Skeletal muscle tissue (tissue), 4 donors: ENCODE data around the gene WWC2. TPM values are rescaled to one million over a fixed set of nuclear protein-coding genes. Genes with fewer than 3 reads are reported as not detected.
"Not testable (repeated sequence)": the region's sequence is repeated elsewhere in the genome, so short reads cannot be mapped to it uniquely, and the experiment has no call there.

Experiments used
- H3K27ac ChIP-seq: one replicate; pipeline ENCODE4 v1.7.0; 2013; ENCODE audit warnings: mild to moderate bottlenecking, low read depth, low read length, inconsistent platforms
- H3K27me3 ChIP-seq, 3 donors: one replicate each; pipeline ENCODE4 v1.7.0; 2013; ENCODE audit warnings: low read length in 3 of 3; ENCODE audit not compliant: control insufficient read depth in 3 of 3, insufficient read depth in 3 of 3
- H3K36me3 ChIP-seq, 3 donors: one replicate each; pipeline ENCODE4 v1.7.0; 2013; ENCODE audit warnings: low read length in 3 of 3; ENCODE audit not compliant: control insufficient read depth in 3 of 3, insufficient read depth in 3 of 3
- H3K4me1 ChIP-seq, 3 donors: one replicate each; pipeline ENCODE4 v1.7.0; 2013; ENCODE audit warnings: low read length in 3 of 3, mild to moderate bottlenecking in 3 of 3; ENCODE audit not compliant: control insufficient read depth in 3 of 3, insufficient read depth in 3 of 3
- H3K4me3 ChIP-seq, 3 donors: one replicate each; pipeline ENCODE4 v1.7.0; 2013; ENCODE audit warnings: low read length in 3 of 3
- H3K9ac ChIP-seq, 3 donors: one replicate each; pipeline ENCODE4 v1.7.0; 2013; ENCODE audit warnings: low read length in 3 of 3, mild to moderate bottlenecking in 3 of 3, moderate library complexity in 2 of 3, low read depth in 1 of 3
- H3K9me3 ChIP-seq, 3 donors: one replicate each; pipeline ENCODE4 v1.7.0; 2013; ENCODE audit warnings: low read length in 3 of 3; ENCODE audit not compliant: control insufficient read depth in 3 of 3
- total RNA-seq: library from RNA; depleted of rRNA; stranded (reverse); fragments of >200 nt; gene quantifications from one replicate; pipeline ENCODE4 v1.2.3, GENCODE V29; 2014
- donor health status: Osteomylitis.

The WWC2 gene
- total RNA-seq, 1 donor from 2014 or later = 15.1 TPM

DNA sequence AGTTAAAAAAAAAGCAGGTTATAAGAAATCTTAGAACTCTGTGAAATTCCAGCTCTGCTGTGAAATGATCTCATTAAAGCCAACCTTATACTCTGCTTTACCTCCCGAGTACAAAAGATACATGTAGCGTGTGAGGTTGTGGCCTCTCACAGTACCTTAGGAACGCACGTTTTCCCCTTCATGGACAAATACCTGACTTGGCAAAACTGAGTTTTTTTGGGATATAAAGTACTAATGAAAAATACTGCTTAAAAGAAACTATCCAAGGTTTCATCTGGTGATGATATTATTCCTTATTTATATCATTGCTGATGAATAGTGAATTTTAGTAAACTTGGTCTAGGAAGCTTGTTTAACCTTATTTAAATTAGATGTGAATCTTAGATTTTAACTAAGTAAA, 48.9 kb downstream of the WWC2 start:
- no peak overlapping the region for H3K9ac ChIP-seq
- no peak overlapping the region for H3K27ac ChIP-seq
- H3K4me3 ChIP-seq = no peak overlapping the region
- no peaks in the 10 kb centered on the region for H3K9me3 ChIP-seq
- no peaks in the 10 kb centered on the region for H3K27me3 ChIP-seq
- no peaks in the 10 kb centered on the region for H3K36me3 ChIP-seq
- peaks cover 0 to 5% (median 3%) of the 10 kb centered on the region in 3 donors for H3K4me1 ChIP-seq

GRCh38 chr4:183149616-183150539, 50.8 kb downstream of the WWC2 start:
- Histone ChIP-seq H3K36me3 (no peaks in the 10 kb centered on the region), H3K9ac (no peak overlapping the region), H3K27ac (no peak overlapping the region), H3K9me3 (no peaks in the 10 kb centered on the region), H3K27me3 (no peaks in the 10 kb centered on the region), H3K4me1 (peaks cover 0 to 7% (median 4%) of the 10 kb centered on the region in 3 donors), H3K4me3 (no peak overlapping the region)

DNA sequence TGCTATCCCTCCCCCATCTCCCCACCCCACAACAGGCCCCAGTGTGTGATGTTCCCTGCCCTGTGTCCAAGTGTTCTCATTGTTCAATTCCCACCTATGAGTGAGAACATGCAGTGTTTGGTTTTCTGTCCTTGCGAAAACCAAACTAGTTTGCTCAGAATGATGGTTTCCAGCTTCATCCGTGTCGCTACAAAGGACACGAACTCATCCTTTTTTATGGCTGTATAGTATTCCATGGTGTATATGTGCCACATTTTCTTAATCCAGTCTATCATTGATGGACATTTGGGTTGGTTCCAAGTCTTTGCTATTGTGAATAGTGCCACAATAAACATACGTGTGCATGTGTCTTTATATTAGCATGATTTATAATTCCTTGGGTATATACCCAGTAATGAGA, 51.6 kb downstream of the WWC2 start:
- not testable (repeated sequence) for H3K9me3 ChIP-seq, H3K4me1 ChIP-seq, H3K27ac ChIP-seq, H3K36me3 ChIP-seq, H3K4me3 ChIP-seq, H3K27me3 ChIP-seq, H3K9ac ChIP-seq

DNA sequence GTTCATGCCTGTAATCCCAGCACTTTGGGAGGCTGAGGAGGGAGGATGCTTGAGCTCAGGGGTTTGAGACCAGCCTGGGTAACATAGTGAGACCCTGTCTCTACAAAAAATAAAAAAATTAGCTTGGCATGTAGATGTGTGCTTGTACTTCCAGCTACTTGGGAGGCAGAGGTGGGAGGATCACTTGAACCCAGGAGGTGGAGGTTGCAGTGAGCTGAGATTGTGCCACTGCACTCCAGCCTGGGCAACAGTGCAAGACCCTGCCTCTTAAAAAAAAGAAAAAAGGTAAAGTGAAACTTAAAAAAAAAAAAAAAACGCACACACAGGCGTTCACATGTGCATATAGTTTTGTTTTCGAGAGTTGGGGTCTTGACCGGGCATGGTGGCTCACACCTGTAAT, 53.2 kb downstream of the WWC2 start:
- not testable (repeated sequence) for H3K9me3 ChIP-seq, H3K27me3 ChIP-seq, H3K36me3 ChIP-seq, H3K4me3 ChIP-seq, H3K27ac ChIP-seq, H3K9ac ChIP-seq, H3K4me1 ChIP-seq

GRCh38 chr4:183153190-183153916, 54.3 kb downstream of the WWC2 start:
- Histone ChIP-seq H3K27me3 (no peaks in the 10 kb centered on the region), H3K9ac (no peak overlapping the region), H3K36me3 (no peaks in the 10 kb centered on the region), H3K9me3 (no peaks in the 10 kb centered on the region), H3K4me3 (no peak overlapping the region), H3K4me1 (peaks cover 0 to 7% (median 5%) of the 10 kb centered on the region in 3 donors), H3K27ac (no peak overlapping the region)

- no peak overlapping the region for H3K9ac ChIP-seq
- H3K27me3 ChIP-seq = no peaks in the 10 kb centered on the region
- no peak overlapping the region for H3K27ac ChIP-seq
- no peaks in the 10 kb centered on the region for H3K9me3 ChIP-seq
- H3K4me3 ChIP-seq = no peak overlapping the region
- no peaks in the 10 kb centered on the region for H3K36me3 ChIP-seq
- peaks cover 0 to 7% (median 5%) of the 10 kb centered on the region in 3 donors for H3K4me1 ChIP-seq
These were observed 55.8 kb downstream of the WWC2 start for GRCh38 chr4:183154701-183155391.

DNA sequence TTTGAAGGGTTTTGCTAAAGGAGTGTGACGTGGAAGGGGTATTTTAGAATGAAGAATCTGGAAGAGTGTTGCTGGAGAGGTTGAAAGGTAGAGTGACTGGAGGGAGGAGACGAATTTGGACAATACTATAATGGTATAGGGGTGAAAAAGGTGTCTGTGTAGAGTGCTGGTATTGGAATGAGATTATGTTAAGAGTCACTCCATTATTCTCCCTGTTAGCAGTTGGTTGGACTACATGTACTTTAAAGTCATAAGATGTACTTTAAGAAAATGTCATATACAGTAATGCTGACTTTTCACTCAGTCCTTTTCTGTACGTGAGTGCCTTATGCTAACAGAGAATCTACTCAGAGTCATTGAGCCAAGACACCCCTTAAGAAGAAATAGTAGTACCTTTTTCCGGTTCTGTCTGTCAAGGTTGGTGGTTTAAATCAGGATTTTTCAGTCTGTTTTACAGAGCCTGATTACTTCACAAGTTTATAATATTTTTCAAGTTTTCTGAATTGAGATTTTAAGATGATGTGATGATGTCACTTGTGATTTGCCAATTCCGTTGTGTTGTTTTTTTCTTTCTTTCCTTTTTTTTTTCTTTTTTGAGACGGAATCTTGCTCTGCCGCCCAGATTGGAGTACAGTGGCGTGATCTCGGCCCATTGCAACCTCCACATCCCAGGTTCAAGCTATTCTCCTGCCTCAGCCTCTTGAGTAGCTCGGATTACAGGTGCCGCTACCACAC, 56.6 kb downstream of the WWC2 start:
- H3K4me3 ChIP-seq = no peak overlapping the region
- H3K27me3 ChIP-seq = no peaks in the 10 kb centered on the region
- H3K4me1 ChIP-seq = peaks cover 0 to 7% (median 5%) of the 10 kb centered on the region in 3 donors
- H3K9ac ChIP-seq = no peak overlapping the region
- no peaks in the 10 kb centered on the region for H3K9me3 ChIP-seq
- H3K27ac ChIP-seq = no peak overlapping the region
- H3K36me3 ChIP-seq = no peaks in the 10 kb centered on the region

- no peaks in the 10 kb centered on the region for H3K9me3 ChIP-seq
These were observed 58.2 kb downstream of the WWC2 start for GRCh38 chr4:183157215-183157614.

GRCh38 chr4:183158062-183158461, 59.0 kb downstream of the WWC2 start:
- no peaks in the 10 kb centered on the region for H3K27me3 ChIP-seq
- no peak overlapping the region for H3K27ac ChIP-seq
- no peak overlapping the region for H3K4me3 ChIP-seq

More at GRCh38 chr4:183157215-183157614, 58.2 kb downstream of the WWC2 start:
- peaks cover 0 to 7% (median 5%) of the 10 kb centered on the region in 3 donors for H3K4me1 ChIP-seq
- no peaks in the 10 kb centered on the region for H3K27me3 ChIP-seq
- no peak overlapping the region for H3K4me3 ChIP-seq
- no peak overlapping the region for H3K9ac ChIP-seq
- no peaks in the 10 kb centered on the region for H3K36me3 ChIP-seq
- no peak overlapping the region for H3K27ac ChIP-seq

More at GRCh38 chr4:183158062-183158461, 59.0 kb downstream of the WWC2 start:
- Histone ChIP-seq H3K36me3 (no peaks in the 10 kb centered on the region), H3K4me1 (peaks cover 0 to 7% (median 5%) of the 10 kb centered on the region in 3 donors), H3K9me3 (no peaks in the 10 kb centered on the region), H3K9ac (no peak overlapping the region)
